Left lung (tissue), 10 donors: Measurements from ENCODE around the gene SLC7A1. TPM values are rescaled to one million over a fixed set of nuclear protein-coding genes. Genes with fewer than 3 reads are reported as not detected.
A peak's percentile ranks its signal among the peaks of the same experiment; 100 is the strongest.

ENCODE experiments used
- ATAC-seq: fragments of 200-7000 bp; cut with Tn5 transposase; one replicate; pipeline ENCODE4 v1.9.1; 2020; ENCODE audit warnings: moderate library complexity
- DNase-seq, 4 donors: peaks; one replicate each; pipeline ENCODE4 v3.0.0-alpha.2; 2013 to 2020
- H3K27ac ChIP-seq, 2 donors: fragments of 200-600 bp; sonication (generic) in 1 of 2; one replicate each; pipeline versions ENCODE4 v1.5.0 to v1.8.0; 2020 to 2021
- H3K27me3 ChIP-seq, 2 donors: fragments of 200-600 bp; sonication (generic) in 1 of 2; one replicate each; pipeline versions ENCODE4 v1.5.0 to v1.8.0; 2020 to 2021
- H3K36me3 ChIP-seq, 2 donors: fragments of 200-600 bp; sonication (generic) in 1 of 2; one replicate each; pipeline versions ENCODE4 v1.5.0 to v1.8.0; 2020 to 2021
- H3K4me1 ChIP-seq, 2 donors: fragments of 200-600 bp; one replicate each; pipeline ENCODE4 v1.8.0; 2021
- H3K4me3 ChIP-seq, 2 donors: fragments of 200-600 bp; sonication (generic) in 1 of 2; one replicate each; pipeline versions ENCODE4 v1.5.0 to v1.8.0; 2020 to 2021; ENCODE audit warnings: mild to moderate bottlenecking in 1 of 2
- H3K9me3 ChIP-seq, 2 donors: fragments of 200-600 bp; sonication (generic) in 1 of 2; one replicate each; pipeline versions ENCODE4 v1.5.0 to v1.8.0; 2020 to 2021
- CTCF ChIP-seq, 2 donors: fragments of 200-600 bp; sonication (generic) in 1 of 2; IDR thresholded peaks; one replicate each; pipeline versions ENCODE4 v1.5.0 to v1.8.0; 2021; ENCODE audit warnings: antibody characterized with exemption in 2 of 2
- intact Hi-C, 2 donors: fragments of 100-400 bp; cut with DNase I; formaldehyde crosslinking; loops; one replicate each; pipeline versions ENCODE4 v1.11.2 to v1.14.2; 2022
- polyA plus RNA-seq, 6 donors: library from polyadenylated mRNA; unstranded; fragments of 120-200 nt; gene quantifications; one replicate each; pipeline ENCODE4 v1.2.1, GENCODE V29; 2013; ENCODE audit not compliant: insufficient read length in 6 of 6
- total RNA-seq, 2 donors: library from RNA; stranded (reverse); fragmentation: NEBNext Ultra II Directional; extraction: Animal tissue kit (Norgen Biotek cat#: 25700); gene quantifications; one replicate each; pipeline ENCODE4 v1.2.1, GENCODE V29; 2021
- donor health status: DM: no; HTN: yes; CAD: no.
- donor health status: DM: no; HTN: no; CAD: no.

Gene SLC7A1
- total and polyA plus RNA-seq, 8 donors, result 10.0 to 54.2 (median 11.3) TPM

- H3K27ac ChIP-seq, result peak overlapping the region in 1 of 2 donors; percentile 39
Observed at GRCh38 chr13:29519921-29520320, 75.6 kb downstream of the SLC7A1 start.

GRCh38 chr13:29516880-29517279 is 78.6 kb downstream of the SLC7A1 start:
- no peak for ATAC-seq
- Histone ChIP-seq H3K4me3 (no peak overlapping the region), H3K27me3 (no peaks in the 10 kb centered on the region), H3K4me1 (no peaks in the 10 kb centered on the region), H3K9me3 (no peaks in the 10 kb centered on the region), H3K27ac (no peak overlapping the region), H3K36me3 (peaks cover 0 to 83% of the 10 kb centered on the region in 2 donors)
- TF ChIP-seq CTCF (IDR thresholded peaks at IDR 0.05), result no peak
- intact Hi-C loops, result no loop called here
- no peak for DNase-seq

More at GRCh38 chr13:29519921-29520320, 75.6 kb downstream of the SLC7A1 start:
- Histone ChIP-seq H3K4me3 (no peak overlapping the region), H3K4me1 (no peaks in the 10 kb centered on the region), H3K9me3 (no peaks in the 10 kb centered on the region), H3K36me3 (peaks cover 0 to 77% of the 10 kb centered on the region in 2 donors), H3K27me3 (no peaks in the 10 kb centered on the region)
- DNase-seq (no peak), ATAC-seq (no peak)
- intact Hi-C loops, result no loop called here
- TF ChIP-seq CTCF (IDR thresholded peaks at IDR 0.05), result no peak

GRCh38 chr13:29516012-29516411 is 79.5 kb downstream of the SLC7A1 start:
- Histone ChIP-seq H3K4me3 (no peak overlapping the region), H3K4me1 (no peaks in the 10 kb centered on the region), H3K9me3 (no peaks in the 10 kb centered on the region), H3K27ac (no peak overlapping the region), H3K27me3 (no peaks in the 10 kb centered on the region), H3K36me3 (peaks cover 0 to 83% of the 10 kb centered on the region in 2 donors)
- TF ChIP-seq CTCF (IDR thresholded peaks at IDR 0.05), result no peak
- DNase-seq (no peak), ATAC-seq (no peak)
- intact Hi-C loops, result no loop called here

- intact Hi-C loops, result no loop called here
- Histone ChIP-seq H3K27me3 (no peaks in the 10 kb centered on the region), H3K4me1 (no peaks in the 10 kb centered on the region), H3K4me3 (no peak overlapping the region), H3K36me3 (peaks cover 0 to 88% of the 10 kb centered on the region in 2 donors), H3K27ac (no peak overlapping the region), H3K9me3 (no peaks in the 10 kb centered on the region)
- no peak for ATAC-seq
- DNase-seq, result no peak
- TF ChIP-seq CTCF (IDR thresholded peaks at IDR 0.05), result no peak
Observed at GRCh38 chr13:29515372-29515771, 80.1 kb downstream of the SLC7A1 start.

- TF ChIP-seq CTCF (IDR thresholded peaks at IDR 0.05), result no peak
- no peak overlapping the region for H3K4me3 ChIP-seq
- H3K36me3 ChIP-seq, result peaks cover 0 to 88% of the 10 kb centered on the region in 2 donors
- H3K27ac ChIP-seq, result no peak overlapping the region
- H3K4me1 ChIP-seq, result no peaks in the 10 kb centered on the region
- ATAC-seq, result no peak
- H3K27me3 ChIP-seq, result no peaks in the 10 kb centered on the region
- no peak for DNase-seq
- H3K9me3 ChIP-seq, result no peaks in the 10 kb centered on the region
- intact Hi-C loops, result no loop called here
Observed at GRCh38 chr13:29514720-29515310, 80.7 kb downstream of the SLC7A1 start.
